Chondrocyte (in vitro differentiated cells): ENCODE data around the gene RTL5. TPM values are rescaled to one million over a fixed set of nuclear protein-coding genes. Genes with fewer than 3 reads are reported as not detected.

ENCODE experiments used
- DNase-seq: peaks from one replicate; pipeline ENCODE4 v3.0.0; 2021; ENCODE audit warnings: mixed read lengths, low spot score
- H3K27ac Mint-ChIP-seq: one replicate; pipeline ENCODE4 v1.8.0; 2021; ENCODE audit warnings: mild to moderate bottlenecking, moderate library complexity, mixed read lengths; ENCODE audit not compliant: unreplicated experiment
- H3K27me3 Mint-ChIP-seq: 2 replicates; pipeline ENCODE4 v1.8.0; 2021; ENCODE audit warnings: low read depth, mixed read lengths
- H3K36me3 Mint-ChIP-seq: 2 replicates; pipeline ENCODE4 v1.8.0; 2021; ENCODE audit warnings: low read depth, mixed read lengths
- H3K4me1 Mint-ChIP-seq: 2 replicates; pipeline ENCODE4 v1.8.0; 2021; ENCODE audit warnings: low read depth, mild to moderate bottlenecking, mixed read lengths
- H3K4me3 Mint-ChIP-seq: one replicate; pipeline ENCODE4 v1.8.0; 2021; ENCODE audit warnings: mild to moderate bottlenecking, moderate library complexity, mixed read lengths; ENCODE audit not compliant: unreplicated experiment
- H3K9me3 Mint-ChIP-seq: 2 replicates; pipeline ENCODE4 v1.8.0; 2021; ENCODE audit warnings: low read depth, mixed read lengths
- total RNA-seq: library from RNA; stranded (reverse); gene quantifications from 3 replicates; pipeline ENCODE4 v1.2.1, GENCODE V29; 2021
- TF ChIP-seq, protein P1 (sequence below): fragments of 200-600 bp; sonication (generic); IDR thresholded peaks from 2 replicates; pipeline ENCODE4 v1.5.0; 2021; ENCODE audit warnings: antibody characterized with exemption, mild to moderate bottlenecking, moderate library complexity

Gene RTL5
- total RNA-seq, 1 donor from 2014 or later: 14.1 TPM

DNA sequence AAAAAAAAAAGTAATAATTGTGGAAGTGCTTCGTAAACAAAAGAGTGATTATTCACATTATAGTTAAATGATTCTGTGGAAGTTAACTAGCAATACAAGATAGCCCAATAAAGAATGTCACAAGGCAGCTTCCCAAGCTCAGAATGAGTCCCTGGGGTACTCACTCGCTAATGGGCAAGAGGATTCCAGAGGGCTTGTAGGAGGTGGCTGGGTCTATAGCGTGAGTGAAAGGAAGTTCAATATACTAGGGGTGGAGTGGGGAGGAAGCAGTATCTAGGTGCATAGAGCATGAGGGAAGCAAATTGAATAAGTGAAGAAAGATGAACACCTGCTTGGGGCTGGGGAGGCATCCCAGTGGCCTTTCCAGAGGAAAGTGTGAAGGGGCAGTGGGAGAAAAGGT lies 42.5 kb downstream of the RTL5 start:
- Mint-ChIP-seq H3K4me3 (no peak overlapping the region), H3K36me3 (no peaks in the 10 kb centered on the region), H3K9me3 (no peaks in the 10 kb centered on the region), H3K27ac (no peak overlapping the region), H3K27me3 (peaks cover 4% of the 10 kb centered on the region), H3K4me1 (no peaks in the 10 kb centered on the region)
- TF ChIP-seq, protein P1, sequence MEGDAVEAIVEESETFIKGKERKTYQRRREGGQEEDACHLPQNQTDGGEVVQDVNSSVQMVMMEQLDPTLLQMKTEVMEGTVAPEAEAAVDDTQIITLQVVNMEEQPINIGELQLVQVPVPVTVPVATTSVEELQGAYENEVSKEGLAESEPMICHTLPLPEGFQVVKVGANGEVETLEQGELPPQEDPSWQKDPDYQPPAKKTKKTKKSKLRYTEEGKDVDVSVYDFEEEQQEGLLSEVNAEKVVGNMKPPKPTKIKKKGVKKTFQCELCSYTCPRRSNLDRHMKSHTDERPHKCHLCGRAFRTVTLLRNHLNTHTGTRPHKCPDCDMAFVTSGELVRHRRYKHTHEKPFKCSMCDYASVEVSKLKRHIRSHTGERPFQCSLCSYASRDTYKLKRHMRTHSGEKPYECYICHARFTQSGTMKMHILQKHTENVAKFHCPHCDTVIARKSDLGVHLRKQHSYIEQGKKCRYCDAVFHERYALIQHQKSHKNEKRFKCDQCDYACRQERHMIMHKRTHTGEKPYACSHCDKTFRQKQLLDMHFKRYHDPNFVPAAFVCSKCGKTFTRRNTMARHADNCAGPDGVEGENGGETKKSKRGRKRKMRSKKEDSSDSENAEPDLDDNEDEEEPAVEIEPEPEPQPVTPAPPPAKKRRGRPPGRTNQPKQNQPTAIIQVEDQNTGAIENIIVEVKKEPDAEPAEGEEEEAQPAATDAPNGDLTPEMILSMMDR: no peak
- no peak for DNase-seq

DNA sequence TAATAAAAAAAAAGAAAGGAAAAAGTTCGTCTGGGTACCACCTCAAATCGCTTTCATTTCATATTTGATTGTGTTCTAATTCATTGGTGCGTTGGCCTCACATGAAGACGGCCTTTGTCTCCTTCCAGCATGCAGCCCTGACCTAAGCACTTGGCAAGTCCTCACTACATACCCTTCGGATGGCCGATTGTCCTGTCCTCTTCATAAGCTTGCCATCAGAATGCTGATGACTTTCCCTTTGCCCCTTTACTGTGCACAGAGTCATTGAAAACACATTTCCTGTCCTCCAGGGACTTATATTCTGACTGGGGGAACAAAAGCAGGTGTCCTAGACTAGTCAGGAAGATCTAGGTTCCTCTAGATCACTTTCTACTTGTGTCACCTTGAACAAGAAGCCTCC lies 43.0 kb downstream of the RTL5 start:
- DNase-seq: no peak

DNA sequence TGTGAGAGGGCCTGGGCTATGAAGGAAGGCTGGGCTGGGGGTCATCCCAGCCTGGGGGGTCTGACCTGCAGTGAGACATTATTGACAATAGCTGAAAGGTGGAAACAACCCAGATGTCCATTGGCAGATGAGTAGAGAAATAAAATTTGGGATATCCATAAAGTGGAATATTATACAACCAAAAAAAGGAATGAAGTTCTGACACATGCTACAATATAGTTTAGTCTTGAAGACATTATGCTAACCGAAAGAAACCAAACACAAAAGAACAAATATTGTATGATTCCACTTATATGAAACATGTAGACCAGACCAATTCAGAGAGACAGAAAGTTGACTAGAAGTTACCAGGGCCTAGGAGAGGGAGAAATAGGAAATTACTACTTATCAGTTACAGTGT lies 44.7 kb downstream of the RTL5 start:
- Mint-ChIP-seq H3K27me3 (peaks cover 4% of the 10 kb centered on the region), H3K4me1 (no peaks in the 10 kb centered on the region), H3K36me3 (no peaks in the 10 kb centered on the region), H3K27ac (no peak overlapping the region), H3K9me3 (no peaks in the 10 kb centered on the region), H3K4me3 (no peak overlapping the region)
- TF ChIP-seq, protein P1: no peak
- no peak for DNase-seq

More for the DNA sequence above, 43.0 kb downstream of the RTL5 start:
- Mint-ChIP-seq H3K27ac (no peak overlapping the region), H3K4me1 (no peaks in the 10 kb centered on the region), H3K4me3 (no peak overlapping the region), H3K36me3 (no peaks in the 10 kb centered on the region), H3K9me3 (no peaks in the 10 kb centered on the region), H3K27me3 (peaks cover 4% of the 10 kb centered on the region)
- TF ChIP-seq, protein P1: no peak

DNA sequence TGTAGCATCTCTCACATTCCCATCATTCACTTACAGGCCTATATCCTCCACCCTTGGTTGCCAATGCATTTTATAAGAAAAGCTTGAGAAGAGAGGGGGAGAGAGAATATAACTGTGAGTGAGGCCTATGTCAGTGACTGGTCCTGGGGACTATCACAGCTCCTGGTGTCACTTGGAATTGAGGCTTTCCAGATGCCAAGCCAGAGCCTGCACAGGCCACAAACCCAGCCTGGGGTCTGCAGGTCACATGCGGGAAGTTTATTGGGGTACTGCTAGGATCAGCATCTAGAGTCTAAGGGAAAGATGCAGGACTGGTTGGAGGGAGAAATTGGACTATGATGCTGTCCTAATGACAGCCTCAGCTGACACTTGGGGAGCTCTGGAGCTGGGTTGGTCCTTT lies 47.6 kb downstream of the RTL5 start:
- no peak overlapping the region for H3K4me3 Mint-ChIP-seq
- no peak for DNase-seq
- TF ChIP-seq, protein P1: no peak
- no peaks in the 10 kb centered on the region for H3K36me3 Mint-ChIP-seq
- H3K27me3 Mint-ChIP-seq: no peaks in the 10 kb centered on the region
- H3K27ac Mint-ChIP-seq: no peak overlapping the region
- no peaks in the 10 kb centered on the region for H3K4me1 Mint-ChIP-seq
- H3K9me3 Mint-ChIP-seq: peaks cover 3% of the 10 kb centered on the region

DNA sequence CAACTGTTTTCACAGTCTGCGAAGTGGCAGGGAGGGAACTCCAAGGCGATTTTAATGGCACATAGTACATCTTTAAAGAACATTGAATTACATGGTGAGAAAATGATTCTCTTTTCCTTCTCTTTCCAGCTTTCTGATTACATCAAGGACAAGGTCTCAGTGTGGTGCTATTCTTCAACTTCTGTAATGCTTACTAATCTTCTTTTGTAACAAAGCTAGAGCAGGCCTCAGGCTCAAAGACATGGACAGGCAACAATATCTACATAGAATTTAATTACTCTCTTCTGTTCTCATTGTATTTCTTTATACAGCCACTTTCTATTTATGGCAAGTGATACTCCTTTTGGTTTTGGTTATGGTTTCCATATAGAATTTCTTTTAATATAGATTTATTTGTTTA lies 48.4 kb downstream of the RTL5 start:
- Mint-ChIP-seq H3K27ac (no peak overlapping the region), H3K27me3 (no peaks in the 10 kb centered on the region), H3K9me3 (peaks cover 3% of the 10 kb centered on the region), H3K4me3 (no peak overlapping the region), H3K36me3 (no peaks in the 10 kb centered on the region), H3K4me1 (no peaks in the 10 kb centered on the region)
- TF ChIP-seq, protein P1: no peak
- DNase-seq: no peak
